ENCODE results near the gene TXLNB. TPM values are rescaled to one million over a fixed set of nuclear protein-coding genes. Genes with fewer than 3 reads are reported as not detected.

TXLNB gene
- total RNA-seq (2012; rRNA removed) (under 0.01 TPM in 2 replicates), polyA plus RNA-seq (2012; rRNA removed) (0.04 and 0.05 TPM in 2 replicates), Bru-seq, nascent RNA (percentile 23 among the genes with signal in this experiment), BruChase-seq, experiment 1, labeled RNA remaining after a 6-hour chase (percentile 27 among the genes with signal in this experiment), BruChase-seq, experiment 2, labeled RNA remaining after a 2-hour chase (percentile 27 among the genes with signal in this experiment)
- polyA plus RNA-seq (2012; cell fraction: cytosol; rRNA removed) = 0.04 TPM in 1 of 2 replicates, not detected in the other
- polyA plus RNA-seq (2012; cell fraction: nucleus; rRNA removed; ENCODE audit: low replicate concordance) = 0.01 and 0.11 TPM in 2 replicates
- long read RNA-seq = 0 reads

DNA sequence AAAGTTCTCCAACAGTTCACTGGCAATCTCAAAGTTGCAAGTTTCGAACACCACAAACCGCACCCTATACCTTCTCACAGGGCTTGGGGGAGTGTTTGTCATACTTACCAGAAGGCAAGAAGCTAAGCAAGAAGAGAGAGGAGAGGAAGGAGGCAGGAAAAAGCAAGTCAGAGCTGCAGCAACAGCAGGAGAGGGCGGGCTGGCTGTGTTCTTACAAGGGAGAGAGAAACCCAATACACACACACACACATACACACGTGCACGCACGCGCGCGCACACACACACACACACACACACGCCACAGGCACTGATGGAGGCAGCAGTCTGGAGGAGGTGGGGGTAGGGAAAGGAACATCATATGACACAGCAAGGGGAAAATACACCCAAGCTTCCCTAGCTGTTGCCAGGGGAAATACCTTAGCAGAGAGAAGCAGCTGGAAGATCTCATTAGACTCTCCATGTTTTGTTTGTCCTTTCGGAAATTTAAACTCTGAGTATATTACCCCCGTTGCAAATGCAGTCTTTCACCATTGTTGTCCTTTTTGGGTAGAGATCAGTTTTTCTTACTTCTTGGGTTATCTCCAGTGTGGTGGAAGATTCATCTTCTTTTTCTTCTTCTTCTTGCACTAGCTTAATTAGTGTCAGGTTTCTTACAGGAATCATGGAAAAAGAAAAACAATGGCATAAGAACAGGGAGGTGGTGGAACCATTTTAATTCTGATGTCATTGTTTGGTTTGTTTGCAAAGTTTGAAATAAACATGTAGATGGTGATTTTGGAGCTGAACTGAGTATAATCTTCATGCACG lies at the start of gene TXLNB:
Gene TXLNB (minus strand): TSS at position 186 of the 807 bp plus-strand sequence. CDS start 3,099 bp downstream, outside the sequence.
- H4K20me1 ChIP-seq (ENCODE audit: insufficient read depth, low read length) = no peaks in the 10 kb centered on the region
- intact Hi-C loops (cut with micrococcal nuclease) (no loop called here), dilution Hi-C loops (cut with HindIII; ENCODE audit: low sequenced_read_pairs, unreplicated experiment) (no loop called here), in situ Hi-C loops (cut with MboI; ENCODE audit: low sequenced_read_pairs) (no loop called here)
- peak within 1 kb of the TSS; percentile 73; the same call in 1 of the 2 replicates for H2BK20ac ChIP-seq (ENCODE audit: low read depth, low read length)
- H2AFZ ChIP-seq (replicated peaks; ENCODE audit: low read length, poor library complexity) = peak within 1 kb of the TSS; percentile 91
- no peaks in the 10 kb centered on the region for H3K36me3 ChIP-seq (ENCODE audit: control insufficient read depth, insufficient read depth, low read length)
- H4K8ac ChIP-seq (ENCODE audit: low read depth in 2 of 2, low read length in 2 of 2) = peak within 1 kb of the TSS; percentile 24 to 41; a peak in 3 of 4 replicates
- peak within 1 kb of the TSS; percentile 57 for H2BK120ac ChIP-seq (ENCODE audit: low read depth, low read length)
- H3K9me3 ChIP-seq (ENCODE audit: control insufficient read depth, insufficient read depth, low read length) = no peaks in the 10 kb centered on the region
- peaks cover 6% of the 10 kb centered on the region; the same call in 1 of the 2 replicates for H3K9me1 ChIP-seq (ENCODE audit: insufficient read depth, low read length)
- peak within 1 kb of the TSS; percentile 88 for H3K18ac ChIP-seq (ENCODE audit: low read depth, low read length)
- no peaks in the 10 kb centered on the region for H3K79me1 ChIP-seq (ENCODE audit: low read depth in 1 of 2, low read length in 2 of 2)
- H3K4ac ChIP-seq (ENCODE audit: low read depth, low read length) = peak within 1 kb of the TSS; percentile 78
- H3K27ac ChIP-seq (ENCODE audit: insufficient read depth, low read length) = peak within 1 kb of the TSS; percentile 98; the same call in 1 of the 2 replicates
- H4K91ac ChIP-seq (ENCODE audit: insufficient read depth, low read depth, low read length) = peak within 1 kb of the TSS; percentile 38; the same call in 1 of the 2 replicates
- DNase-seq (peak; percentile 87), ATAC-seq (ENCODE audit: low read depth) (peak; percentile 94)
- peak within 1 kb of the TSS; percentile 79 for H3K4me2 ChIP-seq (ENCODE audit: low read depth, low read length)
- H2AK5ac ChIP-seq (ENCODE audit: low read depth, low read length) = peak within 1 kb of the TSS; percentile 76
- peaks cover 6% of the 10 kb centered on the region for H3K4me1 ChIP-seq (ENCODE audit: control insufficient read depth, insufficient read depth, low read length)
- H3K27me3 ChIP-seq (ENCODE audit: control insufficient read depth, insufficient read depth, low read length) = no peaks in the 10 kb centered on the region
- H3K23ac ChIP-seq (ENCODE audit: low read depth, low read length) = peak within 1 kb of the TSS; percentile 77
- peak within 1 kb of the TSS; percentile 51; the same call in 1 of the 2 replicates for H3K9ac ChIP-seq (ENCODE audit: low read depth, low read length)
- TF ChIP-seq FOS (IDR thresholded peaks at IDR 0.05; ENCODE audit: low read depth, low read length) (0 out of 2 replicates have a peak, but pooled peaks have one; percentile 26), POLR2A (IDR thresholded peaks at IDR 0.05; ENCODE audit: low read depth, low read length) (no peak), BHLHE40 (IDR thresholded peaks at IDR 0.05; ENCODE audit: low read depth, low read length) (peak; percentile 94), NFE2L2 (IDR thresholded peaks at IDR 0.05; ENCODE audit: low read depth, low read length) (no peak)
- TF ChIP-seq, protein P1, sequence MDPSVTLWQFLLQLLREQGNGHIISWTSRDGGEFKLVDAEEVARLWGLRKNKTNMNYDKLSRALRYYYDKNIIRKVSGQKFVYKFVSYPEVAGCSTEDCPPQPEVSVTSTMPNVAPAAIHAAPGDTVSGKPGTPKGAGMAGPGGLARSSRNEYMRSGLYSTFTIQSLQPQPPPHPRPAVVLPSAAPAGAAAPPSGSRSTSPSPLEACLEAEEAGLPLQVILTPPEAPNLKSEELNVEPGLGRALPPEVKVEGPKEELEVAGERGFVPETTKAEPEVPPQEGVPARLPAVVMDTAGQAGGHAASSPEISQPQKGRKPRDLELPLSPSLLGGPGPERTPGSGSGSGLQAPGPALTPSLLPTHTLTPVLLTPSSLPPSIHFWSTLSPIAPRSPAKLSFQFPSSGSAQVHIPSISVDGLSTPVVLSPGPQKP (IDR thresholded peaks at IDR 0.05; ENCODE audit: borderline replicate concordance, low read depth, low read length) = no peak
- WGBS, 2 experiments (ENCODE audit: extremely low coverage in 2 of 2, insufficient read length in 1 of 2) = no CpG with 5 or more reads among the region's 13 CpGs
- ChIA-PET CTCF (interaction anchor here (0.6 to 2.2 kb wide), 2 partner anchors 19 to 72 kb away, joined by 3 to 6 read pairs; no protein-coding TSS in a partner anchor), POLR2A (ENCODE audit: unreplicated experiment) (no interaction called here)
- peak within 1 kb of the TSS; percentile 89 for H3K14ac ChIP-seq (replicated peaks; ENCODE audit: low read depth, low read length)
- H2BK15ac ChIP-seq (ENCODE audit: low read depth, low read length) = peak within 1 kb of the TSS; percentile 77; the same call in 1 of the 3 replicates
- H2AK9ac ChIP-seq (replicated peaks; ENCODE audit: low read depth, low read length, poor library complexity) = peak within 1 kb of the TSS; percentile 73
- H2BK5ac ChIP-seq (ENCODE audit: low read depth, low read length, poor library complexity, severe bottlenecking) = peak within 1 kb of the TSS; percentile 62
- H3K4me3 ChIP-seq (ENCODE audit: insufficient read depth, low read depth, low read length) = peak within 1 kb of the TSS; percentile 5; the same call in 1 of the 2 replicates
- no peak within 1 kb of the TSS for H3K56ac ChIP-seq (ENCODE audit: extremely low read depth, insufficient read depth, low read length)
- no TSS peak for BruUV-seq (replicated peaks)
- H4K5ac ChIP-seq (ENCODE audit: low read depth, low read length) = peak within 1 kb of the TSS; percentile 74
